ENCODE measurements around the gene WDR45.

The WDR45 gene

GRCh38 chrX:49102190-49102589 is 22.5 kb upstream of the WDR45 start:
- TF ChIP-seq, protein P1, sequence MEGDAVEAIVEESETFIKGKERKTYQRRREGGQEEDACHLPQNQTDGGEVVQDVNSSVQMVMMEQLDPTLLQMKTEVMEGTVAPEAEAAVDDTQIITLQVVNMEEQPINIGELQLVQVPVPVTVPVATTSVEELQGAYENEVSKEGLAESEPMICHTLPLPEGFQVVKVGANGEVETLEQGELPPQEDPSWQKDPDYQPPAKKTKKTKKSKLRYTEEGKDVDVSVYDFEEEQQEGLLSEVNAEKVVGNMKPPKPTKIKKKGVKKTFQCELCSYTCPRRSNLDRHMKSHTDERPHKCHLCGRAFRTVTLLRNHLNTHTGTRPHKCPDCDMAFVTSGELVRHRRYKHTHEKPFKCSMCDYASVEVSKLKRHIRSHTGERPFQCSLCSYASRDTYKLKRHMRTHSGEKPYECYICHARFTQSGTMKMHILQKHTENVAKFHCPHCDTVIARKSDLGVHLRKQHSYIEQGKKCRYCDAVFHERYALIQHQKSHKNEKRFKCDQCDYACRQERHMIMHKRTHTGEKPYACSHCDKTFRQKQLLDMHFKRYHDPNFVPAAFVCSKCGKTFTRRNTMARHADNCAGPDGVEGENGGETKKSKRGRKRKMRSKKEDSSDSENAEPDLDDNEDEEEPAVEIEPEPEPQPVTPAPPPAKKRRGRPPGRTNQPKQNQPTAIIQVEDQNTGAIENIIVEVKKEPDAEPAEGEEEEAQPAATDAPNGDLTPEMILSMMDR (IDR thresholded peaks at IDR 0.05; ENCODE audit: extremely low read depth, missing control alignments): no peak
- no peak for DNase-seq (ENCODE audit: low spot score)

GRCh38 chrX:49101629-49101984 is 21.9 kb upstream of the WDR45 start:
- DNase-seq (ENCODE audit: low spot score): no peak
- TF ChIP-seq, protein P1 (IDR thresholded peaks at IDR 0.05; ENCODE audit: extremely low read depth, missing control alignments): no peak

GRCh38 chrX:49100704-49101628 is 21.3 kb upstream of the WDR45 start:
- TF ChIP-seq, protein P1 (IDR thresholded peaks at IDR 0.05; ENCODE audit: extremely low read depth, missing control alignments): no peak
- DNase-seq (ENCODE audit: low spot score): peak; percentile 95

- no peak for DNase-seq (ENCODE audit: low spot score)
- TF ChIP-seq, protein P1 (IDR thresholded peaks at IDR 0.05; ENCODE audit: extremely low read depth, missing control alignments): no peak
These were observed 16.7 kb upstream of the WDR45 start for GRCh38 chrX:49096419-49096818.

DNA sequence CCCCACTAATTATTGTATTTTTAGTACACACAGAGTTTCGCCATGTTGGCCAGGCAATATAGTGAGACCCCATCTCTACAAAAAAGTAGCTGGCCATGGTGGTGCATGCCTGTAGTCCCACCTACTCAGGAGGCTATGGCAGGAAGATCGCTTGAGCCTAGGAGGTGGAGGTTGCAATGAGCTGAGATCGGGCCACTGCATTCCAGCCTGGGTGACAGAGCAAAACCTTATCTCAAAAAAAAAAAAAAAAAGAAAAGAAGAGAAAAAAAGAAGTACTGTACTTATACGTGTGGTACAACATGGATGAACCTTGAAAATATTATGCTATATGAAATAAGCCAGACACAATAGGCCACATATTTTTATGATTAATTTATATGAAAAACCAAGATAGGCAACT is 9.9 kb upstream of the WDR45 start:
- no peak for DNase-seq (ENCODE audit: low spot score)
- TF ChIP-seq, protein P1 (IDR thresholded peaks at IDR 0.05; ENCODE audit: extremely low read depth, missing control alignments): no peak

DNA sequence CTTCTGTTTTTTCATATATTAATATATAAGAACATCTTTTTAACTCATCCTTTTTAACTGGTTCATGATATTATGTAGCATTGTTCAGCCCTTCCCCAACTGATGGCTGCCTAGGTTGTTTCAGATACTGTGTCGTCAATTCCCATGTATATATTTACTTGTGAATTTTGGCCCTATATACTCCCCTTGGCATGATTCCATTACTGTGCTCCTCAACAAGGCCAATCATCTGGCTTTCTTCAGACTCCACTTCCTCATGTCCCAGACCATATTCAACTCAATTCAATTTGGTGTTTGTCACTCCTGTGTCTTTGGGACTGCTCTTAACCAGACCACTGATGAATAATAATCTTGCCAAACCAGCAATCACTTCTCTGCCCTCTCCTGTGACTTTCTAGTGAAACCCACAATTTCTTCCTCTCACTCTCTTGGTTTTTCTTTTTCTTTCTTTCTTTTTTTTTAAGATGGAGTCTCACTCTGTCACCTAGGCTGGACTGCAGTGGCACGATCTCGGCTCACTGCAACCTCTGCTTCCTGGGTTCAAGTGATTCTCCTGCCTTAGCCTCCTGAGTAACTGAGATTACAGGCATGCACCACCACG is 2.7 kb upstream of the WDR45 start:
- no peak for DNase-seq (ENCODE audit: low spot score)
- TF ChIP-seq, protein P1 (IDR thresholded peaks at IDR 0.05; ENCODE audit: extremely low read depth, missing control alignments): no peak

DNA sequence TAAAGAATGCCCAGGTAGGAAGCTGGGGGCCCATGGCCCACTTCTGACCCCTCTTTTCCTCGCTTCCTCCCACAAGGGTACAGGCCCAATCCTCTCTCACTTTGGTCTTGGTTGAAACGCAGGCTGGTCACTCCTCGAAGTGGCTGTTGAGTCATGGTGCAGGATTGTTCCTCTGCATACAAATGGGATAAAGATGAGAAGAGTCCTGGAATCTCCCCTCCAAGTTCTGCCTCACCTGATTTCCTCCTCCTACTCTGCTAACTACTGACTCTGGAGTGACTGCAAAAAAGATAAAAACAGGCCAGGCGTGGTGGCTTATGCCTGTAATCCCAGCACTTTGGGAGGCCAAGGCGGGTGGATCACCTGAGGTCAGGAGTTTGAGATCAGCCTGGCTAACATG is 1.7 kb downstream of the WDR45 start:
- TF ChIP-seq, protein P1 (IDR thresholded peaks at IDR 0.05; ENCODE audit: extremely low read depth, missing control alignments): no peak
- no peak for DNase-seq (ENCODE audit: low spot score)

Measured in GM20000 (cell line).